Choroid plexus epithelial cell (primary cell): ENCODE results near the gene GET4.
"Not testable (repeated sequence)": the region's sequence is repeated elsewhere in the genome, so short reads cannot be mapped to it uniquely, and the experiment has no call there.

Experiments
- DNase-seq: peaks from one replicate; pipeline ENCODE4 v3.0.0-alpha.2; 2010; ENCODE audit warnings: low read depth
- H3K4me3 ChIP-seq: 2 replicates; pipeline ENCODE4 v1.5.1; 2011; ENCODE audit warnings: low read depth, mild to moderate bottlenecking, control low read depth, low read length, moderate library complexity
- TF ChIP-seq, protein P1 (sequence below): conservative IDR thresholded peaks from 2 replicates; pipeline ENCODE4 v1.5.1; 2011; ENCODE audit warnings: low read depth, mild to moderate bottlenecking, control low read depth, inconsistent platforms, low read length, moderate library complexity

The GET4 gene

DNA sequence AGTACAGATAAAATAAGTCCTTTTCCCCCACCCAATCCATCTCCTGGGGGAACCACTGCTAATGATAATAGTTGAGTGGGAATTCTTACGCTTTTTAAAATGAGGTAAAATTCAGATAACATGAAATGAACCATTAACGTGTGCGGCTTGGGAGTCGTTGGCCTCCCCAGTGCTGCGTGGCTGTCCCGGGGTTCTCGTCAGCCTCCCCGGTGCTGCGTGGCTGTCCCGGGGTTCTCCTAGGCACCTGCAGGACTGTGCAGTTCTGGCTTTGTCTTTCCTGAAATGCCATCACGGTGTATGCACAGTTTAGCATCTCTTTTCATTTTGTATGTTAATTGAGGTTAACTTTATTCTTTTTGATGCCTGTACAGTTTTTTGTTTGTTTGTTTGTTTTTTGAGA, 30.6 kb upstream of the GET4 start:
- TF ChIP-seq, protein P1, sequence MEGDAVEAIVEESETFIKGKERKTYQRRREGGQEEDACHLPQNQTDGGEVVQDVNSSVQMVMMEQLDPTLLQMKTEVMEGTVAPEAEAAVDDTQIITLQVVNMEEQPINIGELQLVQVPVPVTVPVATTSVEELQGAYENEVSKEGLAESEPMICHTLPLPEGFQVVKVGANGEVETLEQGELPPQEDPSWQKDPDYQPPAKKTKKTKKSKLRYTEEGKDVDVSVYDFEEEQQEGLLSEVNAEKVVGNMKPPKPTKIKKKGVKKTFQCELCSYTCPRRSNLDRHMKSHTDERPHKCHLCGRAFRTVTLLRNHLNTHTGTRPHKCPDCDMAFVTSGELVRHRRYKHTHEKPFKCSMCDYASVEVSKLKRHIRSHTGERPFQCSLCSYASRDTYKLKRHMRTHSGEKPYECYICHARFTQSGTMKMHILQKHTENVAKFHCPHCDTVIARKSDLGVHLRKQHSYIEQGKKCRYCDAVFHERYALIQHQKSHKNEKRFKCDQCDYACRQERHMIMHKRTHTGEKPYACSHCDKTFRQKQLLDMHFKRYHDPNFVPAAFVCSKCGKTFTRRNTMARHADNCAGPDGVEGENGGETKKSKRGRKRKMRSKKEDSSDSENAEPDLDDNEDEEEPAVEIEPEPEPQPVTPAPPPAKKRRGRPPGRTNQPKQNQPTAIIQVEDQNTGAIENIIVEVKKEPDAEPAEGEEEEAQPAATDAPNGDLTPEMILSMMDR: no peak
- H3K4me3 ChIP-seq: no peak overlapping the region
- DNase-seq: no peak

DNA sequence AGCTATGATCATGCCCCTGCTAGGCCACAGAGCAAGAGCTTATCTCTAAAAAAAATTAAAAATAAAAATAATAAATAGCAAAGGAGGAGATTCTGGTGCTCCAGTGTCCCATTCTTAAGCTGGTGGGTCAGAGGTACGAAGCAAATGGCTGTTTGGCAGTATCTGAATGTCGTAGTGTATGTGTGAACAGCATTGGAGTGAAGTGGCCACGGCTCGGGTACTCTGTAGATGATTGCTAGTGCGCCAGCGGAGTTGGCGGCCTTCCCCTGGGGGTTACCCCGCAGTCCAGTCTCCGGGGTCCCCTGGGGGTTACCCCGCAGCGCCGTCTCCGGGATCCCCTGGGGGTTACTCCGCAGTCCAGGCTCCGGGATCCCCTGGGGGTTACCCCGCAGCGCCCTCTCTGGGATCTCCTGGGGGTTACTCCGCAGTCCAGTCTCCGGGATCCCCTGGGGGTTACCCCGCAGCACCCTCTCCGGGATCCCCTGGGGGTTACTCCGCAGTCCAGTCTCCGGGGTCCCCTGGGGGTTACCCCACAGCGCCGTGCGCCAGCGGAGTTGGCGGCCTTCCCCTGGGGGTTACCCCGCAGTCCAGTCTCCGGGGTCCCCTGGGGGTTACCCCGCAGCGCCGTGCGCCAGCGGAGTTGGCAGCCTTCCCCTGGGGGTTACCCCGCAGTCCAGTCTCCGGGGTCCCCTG, 29.2 kb upstream of the GET4 start:
- not testable (repeated sequence) for DNase-seq, H3K4me3 ChIP-seq

DNA sequence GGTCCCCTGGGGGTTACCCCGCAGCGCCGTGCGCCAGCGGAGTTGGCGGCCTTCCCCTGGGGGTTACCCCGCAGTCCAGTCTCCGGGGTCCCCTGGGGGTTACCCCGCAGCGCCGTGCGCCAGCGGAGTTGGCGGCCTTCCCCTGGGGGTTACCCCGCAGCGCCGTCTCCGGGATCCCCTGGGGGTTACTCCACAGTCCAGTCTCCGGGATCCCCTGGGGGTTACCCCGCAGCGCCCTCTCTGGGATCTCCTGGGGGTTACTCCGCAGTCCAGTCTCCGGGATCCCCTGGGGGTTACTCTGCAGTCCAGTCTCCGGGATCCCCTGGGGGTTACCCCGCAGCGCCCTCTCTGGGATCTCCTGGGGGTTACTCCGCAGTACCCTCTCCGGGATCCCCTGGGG, 28.6 kb upstream of the GET4 start:
- H3K4me3 ChIP-seq, DNase-seq: not testable (repeated sequence)

DNA sequence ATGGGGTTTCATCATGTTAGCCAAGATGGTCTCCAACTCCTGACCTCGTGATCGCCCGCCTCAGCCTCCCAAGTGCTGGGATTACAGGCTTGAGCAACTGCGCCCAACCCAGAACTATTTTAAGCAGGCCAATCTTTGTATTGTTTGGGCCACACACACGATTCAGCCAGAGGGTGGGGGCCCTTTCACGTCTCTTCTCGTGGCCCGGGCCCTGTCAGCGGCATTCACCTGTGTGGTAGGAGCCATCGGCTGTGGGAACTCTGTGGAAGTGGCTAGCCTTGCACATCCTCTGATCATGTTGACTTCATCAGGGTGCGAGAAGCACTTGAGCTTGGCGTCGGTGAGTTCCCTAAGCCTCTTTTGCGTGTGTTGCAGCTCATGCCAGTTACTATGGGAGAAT, 27.2 kb upstream of the GET4 start:
- TF ChIP-seq, protein P1: no peak
- DNase-seq: no peak

DNA sequence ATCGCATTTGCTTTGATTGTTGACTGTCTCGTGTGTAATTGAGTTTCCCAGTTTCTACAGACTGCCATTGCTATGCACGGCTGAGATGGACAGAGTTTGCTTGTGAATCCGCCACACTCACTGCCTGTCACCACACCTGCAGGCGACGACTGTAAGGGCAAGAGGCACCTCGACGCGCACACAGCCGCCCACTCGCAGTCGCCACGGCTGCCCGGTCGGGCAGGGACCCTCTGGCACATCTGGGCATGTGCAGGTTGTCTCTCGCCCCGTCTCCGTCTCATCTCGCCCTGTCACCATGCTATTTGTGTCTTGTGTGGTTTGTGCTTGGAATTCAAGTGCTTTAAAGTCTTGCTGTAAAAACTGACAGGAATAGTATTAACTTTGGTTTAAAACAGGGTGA, 26.6 kb upstream of the GET4 start:
- no peak overlapping the region for H3K4me3 ChIP-seq
- no peak for DNase-seq
- TF ChIP-seq, protein P1: no peak

More for the DNA sequence above, 27.2 kb upstream of the GET4 start:
- H3K4me3 ChIP-seq: no peak overlapping the region

DNA sequence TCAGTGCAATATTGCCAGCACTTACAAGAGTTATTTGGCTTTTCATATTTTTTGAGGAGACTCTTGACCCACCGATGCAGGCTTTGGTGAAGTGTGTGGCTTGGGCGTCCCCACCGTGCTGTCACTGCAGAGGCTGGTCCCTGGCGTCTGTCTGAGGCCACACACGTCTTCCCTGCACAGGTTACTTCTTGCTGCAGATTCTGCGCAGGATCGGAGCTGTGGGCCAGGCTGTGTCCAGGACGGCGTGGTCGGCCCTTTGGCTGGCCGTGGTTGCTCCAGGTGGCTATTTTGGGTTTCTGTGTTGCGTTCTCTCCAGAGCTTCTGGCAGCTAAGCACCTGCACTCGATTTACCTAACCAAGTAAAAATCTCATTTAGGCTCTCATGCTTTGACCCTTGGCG, 25.1 kb upstream of the GET4 start:
- no peak for DNase-seq
- no peak overlapping the region for H3K4me3 ChIP-seq
- TF ChIP-seq, protein P1: no peak

DNA sequence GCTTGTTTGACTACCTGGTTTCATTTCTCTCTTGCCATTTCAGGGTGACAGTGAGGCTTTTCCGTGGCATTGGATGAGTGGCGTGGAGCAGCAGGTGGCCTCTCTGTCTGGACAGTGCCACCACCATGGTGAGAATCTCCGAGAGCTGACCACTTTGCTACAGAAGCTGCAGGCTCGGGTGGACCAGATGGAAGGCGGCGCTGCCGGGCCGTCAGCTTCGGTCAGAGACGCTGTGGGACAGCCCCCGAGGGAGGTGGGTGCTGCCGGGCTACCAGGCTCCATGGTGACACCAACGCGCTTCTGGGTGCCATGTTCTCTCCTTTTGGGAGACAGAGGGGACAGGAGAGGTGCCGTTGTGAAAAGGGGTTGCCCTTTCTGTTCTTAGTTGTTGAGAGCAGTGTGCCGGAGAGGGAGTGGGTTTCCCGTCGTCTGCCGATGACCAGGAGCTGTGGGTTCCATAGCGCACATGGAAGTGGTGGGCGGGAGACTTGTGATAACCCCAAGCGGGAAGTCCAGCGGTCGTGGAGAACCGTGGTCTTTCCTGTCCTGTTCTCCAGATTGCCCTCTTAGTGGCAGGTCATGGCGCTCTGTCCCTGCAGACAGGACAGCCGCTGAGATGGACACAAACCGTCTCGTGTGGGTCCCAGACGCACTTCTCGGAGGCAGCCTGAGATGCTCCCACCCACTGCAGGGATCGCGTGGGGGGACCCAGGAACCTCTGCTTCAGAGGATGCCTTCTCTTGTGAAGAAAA, 22.8 kb upstream of the GET4 start:
- DNase-seq: no peak
- TF ChIP-seq, protein P1: no peak
- no peak overlapping the region for H3K4me3 ChIP-seq
